ENCODE measurements around the gene ILDR2.

ILDR2 gene

DNA sequence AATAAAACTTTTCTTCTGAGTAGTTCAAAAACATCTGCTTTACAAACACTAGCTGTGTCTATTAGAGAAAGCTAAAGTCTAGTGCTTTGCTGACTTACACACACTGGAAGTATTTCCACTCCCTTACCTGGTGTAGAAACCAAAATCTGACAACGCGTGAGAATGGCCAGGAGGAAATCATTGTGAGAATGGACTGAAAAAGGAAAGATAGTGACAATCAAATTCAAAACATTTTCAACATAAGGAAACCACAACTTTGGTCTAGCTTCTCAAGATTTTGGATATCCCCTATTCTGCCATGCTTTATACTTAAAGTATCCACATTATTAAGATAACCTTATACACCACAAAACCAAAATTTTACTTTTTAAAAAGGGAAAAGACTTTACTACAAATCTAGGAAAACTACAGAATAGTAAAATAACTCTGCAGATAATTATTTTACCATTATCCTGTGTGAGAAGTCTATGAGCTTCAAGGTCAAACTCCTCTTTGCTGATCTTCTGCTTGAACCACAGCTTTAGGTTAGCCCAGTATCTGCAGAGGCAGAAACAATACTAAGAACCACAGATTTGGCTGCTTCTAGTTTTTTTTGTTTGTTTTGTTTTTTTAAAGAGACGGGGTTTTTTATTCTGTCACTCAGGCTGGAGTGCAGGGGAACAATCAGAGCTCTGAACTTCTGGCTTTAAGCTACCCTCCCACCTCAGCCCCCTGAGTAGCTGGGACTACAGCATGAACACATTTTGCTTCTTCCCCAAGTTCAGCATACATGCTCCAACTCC, 105.8 kb downstream of the ILDR2 start:
- H3K27me3 ChIP-seq (ENCODE audit: control insufficient read depth in 1 of 2, insufficient read depth in 1 of 2, low read length in 2 of 2) = no peaks in the 10 kb centered on the region
- no peak overlapping the region for H2BK5ac ChIP-seq (ENCODE audit: low read depth, low read length, poor library complexity, severe bottlenecking)
- H3K27ac ChIP-seq (ENCODE audit: low read length, poor library complexity, severe bottlenecking) = no peak overlapping the region
- no peak overlapping the region for H3K9ac ChIP-seq (ENCODE audit: low read length)
- no peak for DNase-seq
- H3K4ac ChIP-seq (ENCODE audit: low read depth in 1 of 2, low read length in 2 of 2) = no peak overlapping the region
- H2BK12ac ChIP-seq (ENCODE audit: low read length in 2 of 2) = no peak overlapping the region
- no peak overlapping the region for H4K91ac ChIP-seq (ENCODE audit: low read length)
- no peak overlapping the region for H3K4me2 ChIP-seq (ENCODE audit: low read length, poor library complexity, severe bottlenecking)
- H3K36me3 ChIP-seq (ENCODE audit: control insufficient read depth in 1 of 2, insufficient read depth in 2 of 2, low read depth in 1 of 2, low read length in 2 of 2) = peaks cover 12 to 25% of the 10 kb centered on the region in 2 experiments
- no peaks in the 10 kb centered on the region for H3K9me3 ChIP-seq (ENCODE audit: control insufficient read depth, low read length)
- no peak overlapping the region for H3K18ac ChIP-seq (ENCODE audit: low read depth in 1 of 2, low read length in 2 of 2)
- WGBS = 93% methylated on average over 1 of the region's 3 CpGs
- no peak overlapping the region for H3K4me3 ChIP-seq (ENCODE audit: insufficient read depth in 1 of 2, low read depth in 1 of 2, low read length in 2 of 2)
- no peak overlapping the region for H3K14ac ChIP-seq (ENCODE audit: low read length in 2 of 2)
- no peak overlapping the region for H3K23ac ChIP-seq (ENCODE audit: low read length in 2 of 2)
- no peak overlapping the region for H2BK120ac ChIP-seq (ENCODE audit: low read depth, low read length)
- no peak overlapping the region for H2BK15ac ChIP-seq (ENCODE audit: low read depth, poor library complexity, severe bottlenecking)
- H3K79me1 ChIP-seq (replicated peaks; ENCODE audit: low read length, poor library complexity, severe bottlenecking) = peaks cover 26% of the 10 kb centered on the region
- H3K4me1 ChIP-seq (ENCODE audit: control insufficient read depth, insufficient read depth, low read depth, low read length) = peaks cover 7% of the 10 kb centered on the region
- no peak overlapping the region for H2AFZ ChIP-seq (ENCODE audit: low read depth, low read length)
- no peak overlapping the region for H2AK5ac ChIP-seq (ENCODE audit: low read length, severe bottlenecking)
- H4K8ac ChIP-seq (ENCODE audit: low read length) = no peak overlapping the region

DNA sequence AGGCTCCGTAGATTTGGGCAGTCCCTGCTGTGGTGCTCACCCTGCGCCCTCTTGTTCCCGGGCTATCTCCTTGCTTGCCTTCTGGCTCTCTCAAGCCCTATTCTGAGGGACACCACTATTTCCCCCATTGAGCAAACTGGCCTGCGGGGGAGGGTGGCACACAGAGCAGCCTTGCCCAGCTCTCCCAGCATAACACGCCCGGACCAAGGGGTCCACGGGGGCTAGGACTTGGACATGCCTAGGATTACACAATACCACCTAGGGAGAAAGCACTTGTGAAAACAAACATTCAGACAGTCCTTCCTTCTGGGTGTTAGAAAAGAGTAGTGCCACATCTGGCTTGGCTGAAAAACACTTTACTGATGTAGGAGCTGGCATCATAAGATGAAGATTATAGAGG, 106.7 kb downstream of the ILDR2 start:
- Histone ChIP-seq H3K36me3 (ENCODE audit: control insufficient read depth in 1 of 2, insufficient read depth in 2 of 2, low read depth in 1 of 2, low read length in 2 of 2) (peaks cover 12 to 34% of the 10 kb centered on the region in 2 experiments), H2AK5ac (ENCODE audit: low read length, severe bottlenecking) (no peak overlapping the region), H3K23ac (ENCODE audit: low read length in 2 of 2) (no peak overlapping the region), H3K9me3 (ENCODE audit: control insufficient read depth, low read length) (no peaks in the 10 kb centered on the region), H3K27me3 (ENCODE audit: control insufficient read depth in 1 of 2, insufficient read depth in 1 of 2, low read length in 2 of 2) (no peaks in the 10 kb centered on the region), H3K79me1 (replicated peaks; ENCODE audit: low read length, poor library complexity, severe bottlenecking) (peaks cover 28% of the 10 kb centered on the region), H3K14ac (ENCODE audit: low read length in 2 of 2) (no peak overlapping the region), H3K4me2 (ENCODE audit: low read length, poor library complexity, severe bottlenecking) (no peak overlapping the region), H3K4ac (ENCODE audit: low read depth in 1 of 2, low read length in 2 of 2) (no peak overlapping the region), H2BK120ac (ENCODE audit: low read depth, low read length) (no peak overlapping the region), H4K8ac (ENCODE audit: low read length) (no peak overlapping the region), H3K18ac (ENCODE audit: low read depth in 1 of 2, low read length in 2 of 2) (no peak overlapping the region), H3K4me3 (ENCODE audit: insufficient read depth in 1 of 2, low read depth in 1 of 2, low read length in 2 of 2) (no peak overlapping the region), H4K91ac (ENCODE audit: low read length) (no peak overlapping the region), H2BK5ac (ENCODE audit: low read depth, low read length, poor library complexity, severe bottlenecking) (no peak overlapping the region), H2BK15ac (ENCODE audit: low read depth, poor library complexity, severe bottlenecking) (no peak overlapping the region), H2BK12ac (ENCODE audit: low read length in 2 of 2) (no peak overlapping the region), H3K9ac (ENCODE audit: low read length) (no peak overlapping the region), H3K4me1 (ENCODE audit: control insufficient read depth, insufficient read depth, low read depth, low read length) (peaks cover 5% of the 10 kb centered on the region), H3K27ac (ENCODE audit: low read length, poor library complexity, severe bottlenecking) (no peak overlapping the region), H2AFZ (ENCODE audit: low read depth, low read length) (no peak overlapping the region)
- 99% methylated on average over 6 of the region's 7 CpGs for WGBS
- DNase-seq = no peak

DNA sequence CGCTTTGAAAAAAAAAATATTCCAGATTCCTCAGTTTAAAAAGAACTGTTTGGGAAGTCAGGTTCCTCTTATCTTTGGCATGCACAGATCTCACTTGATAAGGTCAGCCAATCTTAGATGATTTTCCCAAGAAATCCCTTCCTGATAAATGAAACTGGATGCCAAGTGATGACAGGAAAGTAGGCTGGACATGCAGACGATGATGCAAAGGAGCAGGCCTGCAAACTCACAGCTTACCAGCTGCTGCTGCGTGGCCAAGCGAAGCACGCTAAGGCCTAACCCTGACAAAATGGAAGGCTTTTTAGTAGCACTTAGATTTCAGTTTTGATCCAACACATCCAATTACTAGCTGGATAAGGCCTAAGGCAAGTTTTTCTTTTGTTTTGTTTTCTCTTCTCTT, 109.4 kb downstream of the ILDR2 start:
- Histone ChIP-seq H2BK15ac (ENCODE audit: low read depth, poor library complexity, severe bottlenecking) (no peak overlapping the region), H3K23ac (ENCODE audit: low read length in 2 of 2) (no peak overlapping the region), H3K4me1 (ENCODE audit: control insufficient read depth, insufficient read depth, low read depth, low read length) (peaks cover 5% of the 10 kb centered on the region), H3K79me1 (replicated peaks; ENCODE audit: low read length, poor library complexity, severe bottlenecking) (peaks cover 24% of the 10 kb centered on the region), H2BK5ac (ENCODE audit: low read depth, low read length, poor library complexity, severe bottlenecking) (no peak overlapping the region), H4K8ac (ENCODE audit: low read length) (no peak overlapping the region), H2BK12ac (ENCODE audit: low read length in 2 of 2) (no peak overlapping the region), H3K4ac (ENCODE audit: low read depth in 1 of 2, low read length in 2 of 2) (no peak overlapping the region), H4K91ac (ENCODE audit: low read length) (no peak overlapping the region), H3K9me3 (ENCODE audit: control insufficient read depth, low read length) (no peaks in the 10 kb centered on the region), H2BK120ac (ENCODE audit: low read depth, low read length) (no peak overlapping the region), H3K27me3 (ENCODE audit: control insufficient read depth in 1 of 2, insufficient read depth in 1 of 2, low read length in 2 of 2) (no peaks in the 10 kb centered on the region), H3K9ac (ENCODE audit: low read length) (peak overlapping the region; percentile 72), H3K4me2 (ENCODE audit: low read length, poor library complexity, severe bottlenecking) (no peak overlapping the region), H3K18ac (ENCODE audit: low read depth in 1 of 2, low read length in 2 of 2) (no peak overlapping the region), H2AFZ (ENCODE audit: low read depth, low read length) (no peak overlapping the region), H2AK5ac (ENCODE audit: low read length, severe bottlenecking) (no peak overlapping the region), H3K14ac (ENCODE audit: low read length in 2 of 2) (no peak overlapping the region), H3K36me3 (ENCODE audit: control insufficient read depth in 1 of 2, insufficient read depth in 2 of 2, low read depth in 1 of 2, low read length in 2 of 2) (peaks cover 16 to 61% of the 10 kb centered on the region in 2 experiments), H3K27ac (ENCODE audit: low read length, poor library complexity, severe bottlenecking) (no peak overlapping the region), H3K4me3 (ENCODE audit: insufficient read depth in 1 of 2, low read depth in 1 of 2, low read length in 2 of 2) (no peak overlapping the region)
- DNase-seq = no peak
- 96% methylated on average over 4 of the region's 5 CpGs for WGBS

DNA sequence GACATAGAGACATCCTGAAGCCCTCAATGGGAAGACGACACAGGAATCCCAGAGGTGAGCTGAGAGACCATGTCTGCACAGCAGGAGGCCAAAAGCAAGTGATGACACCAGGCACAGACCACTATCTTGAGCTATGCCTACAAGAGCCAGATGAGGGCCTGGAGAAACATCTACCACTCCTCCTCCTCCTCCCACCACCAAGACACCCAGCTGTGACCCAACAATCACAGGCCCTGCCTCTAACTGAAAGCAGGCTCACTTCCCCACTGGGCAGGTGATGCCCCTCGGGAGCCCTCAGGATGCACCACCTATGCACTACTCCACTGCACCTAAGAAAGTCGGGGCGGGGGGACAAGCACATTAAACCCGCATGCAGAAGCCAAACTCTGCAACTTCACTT, 115.7 kb downstream of the ILDR2 start:
- Histone ChIP-seq H3K4ac (ENCODE audit: low read depth in 1 of 2, low read length in 2 of 2) (no peak overlapping the region), H4K91ac (ENCODE audit: low read length) (no peak overlapping the region), H2BK5ac (ENCODE audit: low read depth, low read length, poor library complexity, severe bottlenecking) (no peak overlapping the region), H3K14ac (ENCODE audit: low read length in 2 of 2) (no peak overlapping the region), H4K8ac (ENCODE audit: low read length) (no peak overlapping the region), H3K36me3 (ENCODE audit: control insufficient read depth in 1 of 2, insufficient read depth in 2 of 2, low read depth in 1 of 2, low read length in 2 of 2) (peaks cover 18 to 89% of the 10 kb centered on the region in 2 experiments), H2BK15ac (ENCODE audit: low read depth, poor library complexity, severe bottlenecking) (no peak overlapping the region), H3K23ac (ENCODE audit: low read length in 2 of 2) (no peak overlapping the region), H3K9me3 (ENCODE audit: control insufficient read depth, low read length) (no peaks in the 10 kb centered on the region), H2AK5ac (ENCODE audit: low read length, severe bottlenecking) (no peak overlapping the region), H3K4me2 (ENCODE audit: low read length, poor library complexity, severe bottlenecking) (no peak overlapping the region), H3K18ac (ENCODE audit: low read depth in 1 of 2, low read length in 2 of 2) (no peak overlapping the region), H2BK12ac (ENCODE audit: low read length in 2 of 2) (no peak overlapping the region), H3K79me1 (replicated peaks; ENCODE audit: low read length, poor library complexity, severe bottlenecking) (peaks cover 23% of the 10 kb centered on the region), H3K27me3 (ENCODE audit: control insufficient read depth in 1 of 2, insufficient read depth in 1 of 2, low read length in 2 of 2) (no peaks in the 10 kb centered on the region), H3K27ac (ENCODE audit: low read length, poor library complexity, severe bottlenecking) (no peak overlapping the region), H3K9ac (ENCODE audit: low read length) (no peak overlapping the region), H2BK120ac (ENCODE audit: low read depth, low read length) (no peak overlapping the region), H3K4me3 (ENCODE audit: insufficient read depth in 1 of 2, low read depth in 1 of 2, low read length in 2 of 2) (no peak overlapping the region), H3K4me1 (ENCODE audit: control insufficient read depth, insufficient read depth, low read depth, low read length) (peaks cover 3% of the 10 kb centered on the region), H2AFZ (ENCODE audit: low read depth, low read length) (no peak overlapping the region)
- 69% methylated on average over 2 of the region's 5 CpGs for WGBS
- DNase-seq = no peak

Measured in mesenchymal stem cell (in vitro differentiated cells and primary cell).